K562 (cell line): Measurements from ENCODE around the gene HMOX1. TPM values are rescaled to one million over a fixed set of nuclear protein-coding genes. Genes with fewer than 3 reads are reported as not detected.

Experiments used
- ATAC-seq: fragments of 200-7000 bp; cut with Tn5 transposase; 3 replicates; pipeline ENCODE4 v1.9.1; 2020; ENCODE audit warnings: moderate library complexity
- BruUV-seq: library from RNA; stranded (reverse); fragments of 400-500 nt; replicated peaks from 2 replicates; lab custom pipeline; 2021; lab: Mats Ljungman, UMichigan
- CTCF ChIA-PET: fragments of 300-600 bp; formaldehyde crosslinking; extraction: SDS; loops from one replicate; lab custom pipeline; 2021; ENCODE audit warnings: low intra/inter-chr PET ratio; lab: Yijun Ruan, JAX
- POLR2A ChIA-PET: fragments of 300-600, 350-650 bp; sonication (Branson Sonifier 250); formaldehyde crosslinking; extraction: SDS; loops from one replicate; lab custom pipeline; 2021; ENCODE audit warnings: antibody characterized with exemption, inconsistent platforms; lab: Yijun Ruan, JAX
- DNase-seq, 4 experiments: peaks; one replicate each; pipeline versions ENCODE4 v3.0.0 to v3.0.0-alpha.2; 2011 to 2018; ENCODE audit warnings: low spot score in 3 of 4, mixed read lengths in 3 of 4; ENCODE audit errors: extremely low read depth in 1 of 4
- FAIRE-seq: peaks from 2 replicates; lab custom pipeline; 2011; peaks lifted over from hg19 to GRCh38; lab: Jason Lieb, UNC
- H2AFZ ChIP-seq: 2 replicates; pipeline ENCODE4 v1.6.0; 2011; ENCODE audit warnings: low read depth, low read length, control low read depth, inconsistent platforms
- H3K27ac ChIP-seq: fragments of 200-600 bp; 3 replicates; pipeline ENCODE4 v1.8.0; 2011; ENCODE audit warnings: low read depth, mild to moderate bottlenecking, control low read depth, inconsistent platforms, low read length, moderate library complexity, mixed read lengths; ENCODE audit errors: extremely low read depth
- H3K27me3 ChIP-seq, 2 experiments: fragments of 300-600 bp in 1 of 2; 2 replicates in 1 of 2; 3 replicates in 1 of 2; pipeline versions ENCODE4 v1.6.0 to v1.8.0; 2011; ENCODE audit warnings: inconsistent platforms in 2 of 2, low read length in 2 of 2, mild to moderate bottlenecking in 1 of 2, mixed read lengths in 1 of 2, moderate library complexity in 1 of 2; ENCODE audit not compliant: control insufficient read depth in 2 of 2, insufficient read depth in 2 of 2
- H3K36me3 ChIP-seq: fragments of 300-600 bp; 3 replicates; pipeline ENCODE4 v1.8.0; 2011; ENCODE audit warnings: mild to moderate bottlenecking, low read length, inconsistent platforms; ENCODE audit not compliant: control insufficient read depth, insufficient read depth
- H3K4me1 ChIP-seq, 2 experiments: fragments of 200-600 bp in 1 of 2; replicated peaks in 1 of 2; 2 replicates in 1 of 2; 3 replicates in 1 of 2; pipeline versions ENCODE4 v1.5.1 to v1.8.0; 2011; ENCODE audit warnings: inconsistent platforms in 2 of 2, low read length in 2 of 2, mild to moderate bottlenecking in 1 of 2, mixed read lengths in 1 of 2, moderate library complexity in 1 of 2; ENCODE audit not compliant: control insufficient read depth in 2 of 2, insufficient read depth in 2 of 2
- H3K4me2 ChIP-seq: 2 replicates; pipeline ENCODE4 v1.6.1; 2011; ENCODE audit warnings: low read length, control low read depth, inconsistent platforms, mixed read lengths; ENCODE audit not compliant: insufficient read depth
- H3K4me3 ChIP-seq: fragments of 200-600 bp; sonication (generic), shearing (Covaris generic); 2 replicates; pipeline ENCODE4 v1.5.1; 2016; ENCODE audit warnings: control low read depth, inconsistent platforms
- H3K79me2 ChIP-seq: fragments of 200-600 bp; 3 replicates; pipeline ENCODE4 v1.8.0; 2011; ENCODE audit warnings: low read length, inconsistent platforms; ENCODE audit not compliant: control insufficient read depth, insufficient read depth
- H3K9ac ChIP-seq, 2 experiments: 2 replicates each; pipeline versions ENCODE4 v1.6.0 to v1.6.1; 2011; ENCODE audit warnings: low read depth in 2 of 2, low read length in 2 of 2, control low read depth in 1 of 2, inconsistent platforms in 1 of 2, mild to moderate bottlenecking in 1 of 2, mixed read lengths in 1 of 2; ENCODE audit not compliant: insufficient read depth in 1 of 2
- H3K9me1 ChIP-seq: one replicate; pipeline ENCODE4 v1.6.0; 2011; ENCODE audit warnings: inconsistent platforms, mild to moderate bottlenecking, low read length, moderate library complexity; ENCODE audit not compliant: control insufficient read depth, insufficient read depth
- H3K9me3 ChIP-seq: replicated peaks from 2 replicates; pipeline ENCODE4 v1.5.1; 2011; ENCODE audit warnings: low read depth, low read length, inconsistent platforms; ENCODE audit not compliant: control insufficient read depth, insufficient read depth
- H4K20me1 ChIP-seq: replicated peaks from 2 replicates; pipeline ENCODE4 v1.6.1; 2011; ENCODE audit warnings: low read length, inconsistent platforms, mixed read lengths; ENCODE audit not compliant: control insufficient read depth, insufficient read depth
- CLOCK ChIP-seq: fragments of 250-450 bp; sonication (Bioruptor Pico); IDR thresholded peaks from 2 replicates; pipeline ENCODE4 v1.4.0; 2020; ENCODE audit warnings: mild to moderate bottlenecking, moderate library complexity, borderline replicate concordance
- HDAC1 ChIP-seq, 2 experiments: fragments of 450-650 bp; IDR thresholded peaks; 2 replicates each; pipeline ENCODE4 v1.6.1; 2016 to 2017; ENCODE audit warnings: inconsistent platforms in 1 of 2, mild to moderate bottlenecking in 1 of 2, moderate library complexity in 1 of 2
- NFATC3 ChIP-seq: fragments of 450-650 bp; IDR thresholded peaks from 2 replicates; pipeline ENCODE4 v1.6.1; 2017; ENCODE audit warnings: mild to moderate bottlenecking
- NR4A1 ChIP-seq, 2 experiments: fragments of 250-450 bp in 1 of 2; fragments of 450-650 bp in 1 of 2; sonication (Bioruptor Pico) in 1 of 2; IDR thresholded peaks; 2 replicates each; pipeline versions ENCODE4 v1.4.0 to v1.6.1; 2016 to 2020; ENCODE audit warnings: mild to moderate bottlenecking in 2 of 2, missing compliant biosample characterization in 1 of 2, missing genetic modification characterization in 1 of 2, moderate library complexity in 1 of 2
- POLR2H ChIP-seq: IDR thresholded peaks from 2 replicates; pipeline ENCODE4 v1.6.1; 2016; ENCODE audit warnings: missing genetic modification characterization, low read depth, mild to moderate bottlenecking, control low read depth, missing compliant biosample characterization, moderate library complexity
- PYGO2 ChIP-seq: fragments of 450-650 bp; IDR thresholded peaks from 2 replicates; pipeline ENCODE4 v1.6.1; 2016; ENCODE audit warnings: mild to moderate bottlenecking, missing genetic modification characterization, moderate library complexity, missing compliant biosample characterization
- SAFB ChIP-seq: fragments of 200-400 bp; formaldehyde crosslinking; IDR thresholded peaks from 2 replicates; pipeline ENCODE4 v1.6.1; 2017; ENCODE audit warnings: low read depth, low read length, borderline replicate concordance
- TAF7 ChIP-seq: fragments of 450-650 bp; IDR thresholded peaks from 2 replicates; pipeline ENCODE4 v1.6.1; 2016; ENCODE audit warnings: missing genetic modification characterization, missing compliant biosample characterization
- YBX1 ChIP-seq: fragments of 450-650 bp; IDR thresholded peaks from 2 replicates; pipeline ENCODE4 v1.7.1; 2016; ENCODE audit warnings: mild to moderate bottlenecking
- ZNF175 ChIP-seq: fragments of 200-800 bp; sonication (Bioruptor generic); IDR thresholded peaks from 2 replicates; pipeline ENCODE4 v1.6.1; 2016; ENCODE audit warnings: low read depth, mild to moderate bottlenecking, missing genetic modification characterization, missing compliant biosample characterization
- ZNF217 ChIP-seq: sonication (generic); formaldehyde crosslinking; IDR thresholded peaks from 2 replicates; pipeline ENCODE4 v1.8.0; 2022; ENCODE audit warnings: mild to moderate bottlenecking, missing genetic modification reagents
- ZNF311 ChIP-seq: fragments of 250-450 bp; sonication (Bioruptor Pico); IDR thresholded peaks from 2 replicates; pipeline ENCODE4 v1.4.0; 2020; ENCODE audit warnings: mild to moderate bottlenecking, moderate library complexity
- ZNF431 ChIP-seq: sonication (generic); formaldehyde crosslinking; IDR thresholded peaks from 2 replicates; pipeline ENCODE4 v1.8.0; 2022; ENCODE audit warnings: mild to moderate bottlenecking, missing genetic modification reagents
- ZNF561 ChIP-seq: fragments of 450-650 bp; formaldehyde crosslinking; conservative IDR thresholded peaks from 2 replicates; pipeline ENCODE4 v1.4.0; 2020; ENCODE audit warnings: mild to moderate bottlenecking, moderate library complexity
- ZNF764 ChIP-seq: fragments of 250-450 bp; sonication (Bioruptor Pico); IDR thresholded peaks from 2 replicates; pipeline ENCODE4 v1.4.0; 2020; ENCODE audit warnings: low read depth, mild to moderate bottlenecking, moderate library complexity
- WGBS: fragments of 100-300 bp; shearing (Covaris generic); methylation state at CpG from one replicate; pipeline ENCODE4 v1.1.6; 2016; ENCODE audit warnings: low coverage, mixed read lengths; ENCODE audit not compliant: insufficient coverage; ENCODE audit errors: missing lambda C conversion rate; 5-methylcytosine and 5-hydroxymethylcytosine counted together
- in situ Hi-C: fragments of 300-500 bp; cut with MboI; formaldehyde crosslinking; loops from 4 replicates; pipeline ENCODE4 v1.15.0; 2018; ENCODE audit warnings: inconsistent platforms, mixed read lengths
- intact Hi-C: fragments of 100-400 bp; cut with micrococcal nuclease; formaldehyde crosslinking; loops from 2 replicates; pipeline ENCODE4 v1.14.2; 2022
- polyA plus RNA-seq, 8 experiments: library from polyadenylated mRNA; depleted of rRNA in 4 of 8; stranded (reverse) in 5 of 8; unstranded in 3 of 8; fragments of >200 nt; fragmentation: Nextera tagmentation in 2 of 8; fragmentation: Illumina TruSeq in 1 of 8; extraction: Ambion mirVana in 2 of 8; extraction: Trizol in 1 of 8; gene quantifications; 2 replicates each; pipeline versions ENCODE4 v1.2.1 to v1.2.3, GENCODE V29; 2011 to 2014; ENCODE audit warnings: inconsistent platforms in 1 of 8, missing spikeins in 1 of 8
- total RNA-seq, 7 experiments: library from RNA; depleted of rRNA in 6 of 7; stranded (reverse); fragments of >200 nt in 6 of 7; fragmentation: Illumina TruSeq in 2 of 7; extraction: Trizol in 2 of 7; gene quantifications; 2 replicates each; pipeline versions ENCODE4 v1.2.1 to v1.2.3, GENCODE V29; 2011 to 2021; ENCODE audit warnings: low replicate concordance in 1 of 7

The HMOX1 gene
- total and polyA plus RNA-seq, 9 of the 15 experiments (the other 6 are each of a cell fraction or from before 2014, with no cell fraction given): not detected

DNA sequence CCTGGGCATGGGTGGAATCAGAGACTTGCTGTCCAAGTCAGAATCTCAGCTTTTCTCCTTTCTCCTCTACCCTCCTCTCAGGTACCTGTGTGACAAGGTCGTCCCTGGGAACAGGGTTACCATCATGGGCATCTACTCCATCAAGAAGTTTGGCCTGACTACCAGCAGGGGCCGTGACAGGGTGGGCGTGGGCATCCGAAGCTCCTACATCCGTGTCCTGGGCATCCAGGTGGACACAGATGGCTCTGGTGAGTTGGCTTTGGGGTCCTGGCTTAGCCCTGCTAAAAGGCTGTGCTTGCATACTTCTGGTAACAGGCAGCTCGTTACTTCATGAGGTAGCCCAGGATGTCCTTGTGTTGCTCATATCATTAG is 29.8 kb downstream of the HMOX1 start:
- intact Hi-C loops (no loop called here), in situ Hi-C loops (no loop called here)
- ATAC-seq (no peak), DNase-seq (no peak), FAIRE-seq (no peak)
- Histone ChIP-seq H2AFZ (no peak overlapping the region), H3K9me3 (no peaks in the 10 kb centered on the region), H3K9me1 (no peaks in the 10 kb centered on the region), H3K27ac (no peak overlapping the region), H3K36me3 (peaks cover 90% of the 10 kb centered on the region; the same call in 2 of the 3 replicates), H3K9ac (no peak overlapping the region), H3K79me2 (no peaks in the 10 kb centered on the region), H3K27me3 (no peaks in the 10 kb centered on the region), H4K20me1 (0 out of 2 replicates have a peak, but pooled peaks cover 4% of the 10 kb centered on the region), H3K4me3 (no peak overlapping the region), H3K4me1 (peaks cover 0 to 3% of the 10 kb centered on the region in 2 experiments; a peak in 2 of 5 replicates), H3K4me2 (no peak overlapping the region)
- WGBS: 93% methylated on average over 3 of the region's 6 CpGs
- no TSS peak for BruUV-seq
- TF ChIP-seq ZNF311 (CRISPR knock-in tag) (no peak), ZNF175 (CRISPR knock-in tag) (no peak), ZNF431 (CRISPR knock-in tag) (no peak), PYGO2 (tag) (no peak), NR4A1 (CRISPR knock-in tag; IDR thresholded peaks at IDR 0.05) (no peak), NR4A1 (tag; IDR thresholded peaks at IDR 0.05) (no peak), POLR2H (no peak), ZNF217 (no peak), CLOCK (CRISPR knock-in tag) (no peak), HDAC1 (IDR thresholded peaks at IDR 0.05) (no peak), ZNF561 (no peak), TAF7 (no peak), SAFB (no peak), NFATC3 (no peak), ZNF764 (CRISPR knock-in tag) (no peak), YBX1 (no peak)
- ChIA-PET CTCF (no interaction called here), POLR2A (interaction anchor here (0.6 to 3.8 kb wide), 5 partner anchors 9 to 39 kb away, joined by 3 to 26 read pairs (median 5); no protein-coding TSS in a partner anchor)
